Naive thymus-derived CD4-positive, alpha-beta T cell (primary cell): Measurements from ENCODE around the gene ABCB11. TPM values are rescaled to one million over a fixed set of nuclear protein-coding genes. Genes with fewer than 3 reads are reported as not detected.

ENCODE experiments used
- ATAC-seq: fragments of 150-1000 bp; cut with Tn5 transposase; 2 replicates; pipeline ENCODE4 v1.10.0; 2021; ENCODE audit warnings: mild to moderate bottlenecking, moderate library complexity
- CTCF ChIA-PET: fragments of 350-600 bp; sonication (Branson Sonifier 250); formaldehyde crosslinking; loops from one replicate; lab custom pipeline; 2021; ENCODE audit warnings: antibody characterized with exemption; lab: Charles Lee
- POLR2A ChIA-PET: fragments of 350-600 bp; sonication (Branson Sonifier 250); formaldehyde crosslinking; loops from one replicate; lab custom pipeline; 2021; ENCODE audit warnings: antibody characterized with exemption, inconsistent platforms; lab: Charles Lee
- DNase-seq, 9 donors: peaks; one replicate each; pipeline versions ENCODE4 v3.0.0 to v3.0.0-alpha.2; 2020 to 2022; ENCODE audit warnings: mixed read lengths in 1 of 9
- H3K27ac ChIP-seq: one replicate; pipeline ENCODE4 v1.7.0; 2013; ENCODE audit warnings: mild to moderate bottlenecking, low read depth, low read length, moderate library complexity
- H3K27me3 ChIP-seq, 2 donors: one replicate each; pipeline ENCODE4 v1.7.0; 2013; ENCODE audit warnings: low read length in 2 of 2, mild to moderate bottlenecking in 2 of 2, moderate library complexity in 2 of 2; ENCODE audit not compliant: control insufficient read depth in 2 of 2, insufficient read depth in 2 of 2
- H3K36me3 ChIP-seq, 3 experiments: 1 replicate in 2 of 3; 2 replicates in 1 of 3; pipeline ENCODE4 v1.7.0; 2013; ENCODE audit warnings: low read length in 3 of 3, mild to moderate bottlenecking in 3 of 3, moderate library complexity in 1 of 3; ENCODE audit not compliant: insufficient read depth in 3 of 3, control insufficient read depth in 2 of 3
- H3K4me1 ChIP-seq, 2 donors: one replicate each; pipeline ENCODE4 v1.7.0; 2013; ENCODE audit warnings: low read length in 2 of 2, mild to moderate bottlenecking in 2 of 2, moderate library complexity in 1 of 2; ENCODE audit not compliant: control insufficient read depth in 2 of 2, insufficient read depth in 2 of 2
- H3K4me3 ChIP-seq: 2 replicates; pipeline ENCODE4 v1.7.0; 2013; ENCODE audit warnings: mild to moderate bottlenecking, low read length
- H3K9me3 ChIP-seq, 3 experiments: 1 replicate in 2 of 3; 2 replicates in 1 of 3; pipeline ENCODE4 v1.7.0; 2013; ENCODE audit warnings: low read length in 3 of 3; ENCODE audit not compliant: control insufficient read depth in 2 of 3
- H3K27ac Mint-ChIP-seq, 9 donors: one replicate each; pipeline ENCODE4 v1.8.0; 2020 to 2022; ENCODE audit warnings: mixed read lengths in 9 of 9, mild to moderate bottlenecking in 8 of 9, moderate library complexity in 5 of 9, inconsistent platforms in 2 of 9
- H3K27me3 Mint-ChIP-seq, 5 donors: one replicate each; pipeline ENCODE4 v1.8.0; 2021 to 2022; ENCODE audit warnings: mixed read lengths in 5 of 5, mild to moderate bottlenecking in 1 of 5
- H3K36me3 Mint-ChIP-seq, 5 donors: one replicate each; pipeline ENCODE4 v1.8.0; 2020 to 2022; ENCODE audit warnings: mixed read lengths in 5 of 5, mild to moderate bottlenecking in 3 of 5, inconsistent platforms in 1 of 5
- H3K4me1 Mint-ChIP-seq, 7 donors: one replicate each; pipeline ENCODE4 v1.8.0; 2020 to 2022; ENCODE audit warnings: mixed read lengths in 7 of 7, mild to moderate bottlenecking in 3 of 7, inconsistent platforms in 1 of 7
- H3K4me3 Mint-ChIP-seq, 10 donors: one replicate each; pipeline ENCODE4 v1.8.0; 2020 to 2022; ENCODE audit warnings: mild to moderate bottlenecking in 10 of 10, mixed read lengths in 10 of 10, moderate library complexity in 6 of 10, inconsistent platforms in 2 of 10
- H3K9me3 Mint-ChIP-seq, 11 donors: one replicate each; pipeline ENCODE4 v1.8.0; 2020 to 2022; ENCODE audit warnings: mixed read lengths in 11 of 11, mild to moderate bottlenecking in 4 of 11, inconsistent platforms in 1 of 11, moderate library complexity in 1 of 11
- intact Hi-C, 2 donors: fragments of 100-400 bp; cut with micrococcal nuclease; formaldehyde crosslinking; loops; one replicate each; pipeline ENCODE4 v1.15.1; 2023
- polyA plus RNA-seq, 2 donors: library from polyadenylated mRNA; unstranded; fragments of 300-500 nt; fragmentation: Illumina TruSeq; gene quantifications; one replicate each; pipeline ENCODE4 v1.2.3, GENCODE V29; 2021
- total RNA-seq, 6 experiments: library from RNA in 5 of 6; stranded (reverse) in 5 of 6; gene quantifications; 1 replicate in 5 of 6; 2 replicates in 1 of 6; pipeline ENCODE4 v1.2.3 and lab custom pipeline; 2021 to 2026

ABCB11 gene
- total and polyA plus RNA-seq, 7 experiments from 2014 or later, result not detected

DNA sequence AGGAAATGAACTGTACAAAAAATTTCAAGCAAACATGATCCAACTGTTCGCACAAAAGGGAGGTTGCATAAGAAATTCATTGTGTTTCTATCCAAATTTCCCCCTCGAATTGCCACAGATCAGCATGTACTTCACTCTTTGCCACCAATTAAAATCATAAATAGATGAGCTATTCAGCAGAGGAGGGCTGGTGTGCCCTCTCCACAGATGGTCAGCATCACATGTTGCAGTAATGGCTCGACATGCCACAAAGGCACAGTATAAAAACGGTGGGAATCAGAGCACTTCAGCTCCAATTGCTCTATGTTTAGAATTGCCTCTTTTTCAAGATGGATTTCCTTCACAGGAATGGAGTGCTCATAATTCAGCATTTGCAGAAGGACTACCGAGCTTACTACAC is 130.1 kb downstream of the ABCB11 start, which contains the start of gene G6PC2:
Gene G6PC2, plus strand, starts transcription at position 289 of the 400 bp plus-strand sequence. Its CDS starts 41 bp downstream, at position 330.
- H3K36me3 Mint-ChIP-seq, result no peaks in the 10 kb centered on the region
- Histone ChIP-seq H3K9me3 (no peaks in the 10 kb centered on the region), H3K27ac (no peak within 1 kb of the TSS), H3K36me3 (no peaks in the 10 kb centered on the region), H3K27me3 (no peaks in the 10 kb centered on the region), H3K4me3 (no peak within 1 kb of the TSS), H3K4me1 (no peaks in the 10 kb centered on the region)
- H3K27ac Mint-ChIP-seq, result no peak within 1 kb of the TSS
- H3K9me3 Mint-ChIP-seq, result no peaks in the 10 kb centered on the region
- H3K27me3 Mint-ChIP-seq, result peaks cover 0 to 50% (median 12%) of the 10 kb centered on the region in 5 donors
- H3K4me3 Mint-ChIP-seq, result no peak within 1 kb of the TSS
- DNase-seq (no peak), ATAC-seq (no peak)
- H3K4me1 Mint-ChIP-seq, result peaks cover 0 to 1% (median 0%) of the 10 kb centered on the region in 7 donors
- ChIA-PET CTCF (no interaction called here), POLR2A (no interaction called here)
- intact Hi-C loops, result no loop called here

DNA sequence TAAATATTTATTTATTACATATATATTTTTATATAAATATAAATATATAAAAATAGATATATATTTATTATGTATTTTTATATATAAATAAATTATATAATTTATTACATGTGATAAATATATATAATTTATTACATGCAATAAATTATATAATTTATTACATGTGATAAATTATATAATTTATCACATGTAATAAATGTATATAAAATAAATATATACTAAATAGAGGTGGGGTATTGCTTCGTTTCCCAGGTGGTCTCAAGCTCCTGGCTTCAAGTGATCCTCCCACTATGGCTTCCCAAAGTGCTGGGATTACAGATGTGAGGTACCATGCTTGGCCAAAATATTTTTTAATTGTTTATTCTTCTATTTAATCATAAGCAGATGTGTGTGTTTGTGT is 133.7 kb downstream of the ABCB11 start:
- intact Hi-C loops, result no loop called here
- peaks cover 0 to 53% (median 17%) of the 10 kb centered on the region in 5 donors for H3K27me3 Mint-ChIP-seq
- ChIA-PET POLR2A (no interaction called here), CTCF (no interaction called here)
- Histone ChIP-seq H3K9me3 (no peaks in the 10 kb centered on the region), H3K4me3 (no peak overlapping the region), H3K4me1 (no peaks in the 10 kb centered on the region), H3K27me3 (no peaks in the 10 kb centered on the region), H3K27ac (no peak overlapping the region), H3K36me3 (no peaks in the 10 kb centered on the region)
- no peak overlapping the region for H3K27ac Mint-ChIP-seq
- peaks cover 0 to 1% (median 0%) of the 10 kb centered on the region in 7 donors for H3K4me1 Mint-ChIP-seq
- no peak for DNase-seq
- no peak overlapping the region for H3K4me3 Mint-ChIP-seq
- no peaks in the 10 kb centered on the region for H3K9me3 Mint-ChIP-seq
- no peaks in the 10 kb centered on the region for H3K36me3 Mint-ChIP-seq
- ATAC-seq, result no peak

DNA sequence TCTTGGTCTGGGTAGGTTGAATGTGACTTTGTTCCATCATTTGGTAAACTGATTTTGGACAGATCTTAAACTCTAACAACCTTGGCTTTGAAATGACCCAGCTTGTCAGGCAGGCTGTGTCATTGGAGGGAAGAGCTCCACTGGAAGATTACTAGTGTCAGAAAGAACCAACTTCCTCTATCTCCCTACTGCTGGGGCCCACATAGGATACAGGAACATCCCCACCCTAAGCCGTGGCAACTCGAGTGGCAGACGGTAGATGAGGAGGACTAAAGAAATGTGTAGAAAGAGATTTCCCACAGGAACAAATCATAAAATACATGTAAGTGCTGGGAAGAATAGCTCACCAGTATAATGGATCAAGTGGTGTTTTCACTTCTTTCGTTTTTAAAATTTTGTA is 134.3 kb downstream of the ABCB11 start:
- DNase-seq, result no peak
- no peaks in the 10 kb centered on the region for H3K36me3 Mint-ChIP-seq
- no peaks in the 10 kb centered on the region for H3K9me3 Mint-ChIP-seq
- Histone ChIP-seq H3K4me3 (no peak overlapping the region), H3K36me3 (no peaks in the 10 kb centered on the region), H3K27me3 (no peaks in the 10 kb centered on the region), H3K4me1 (no peaks in the 10 kb centered on the region), H3K27ac (no peak overlapping the region), H3K9me3 (no peaks in the 10 kb centered on the region)
- ChIA-PET CTCF (no interaction called here), POLR2A (no interaction called here)
- intact Hi-C loops, result no loop called here
- peaks cover 0 to 54% (median 17%) of the 10 kb centered on the region in 5 donors for H3K27me3 Mint-ChIP-seq
- H3K4me1 Mint-ChIP-seq, result peaks cover 0 to 1% (median 0%) of the 10 kb centered on the region in 7 donors
- H3K27ac Mint-ChIP-seq, result no peak overlapping the region
- ATAC-seq, result no peak
- H3K4me3 Mint-ChIP-seq, result no peak overlapping the region

DNA sequence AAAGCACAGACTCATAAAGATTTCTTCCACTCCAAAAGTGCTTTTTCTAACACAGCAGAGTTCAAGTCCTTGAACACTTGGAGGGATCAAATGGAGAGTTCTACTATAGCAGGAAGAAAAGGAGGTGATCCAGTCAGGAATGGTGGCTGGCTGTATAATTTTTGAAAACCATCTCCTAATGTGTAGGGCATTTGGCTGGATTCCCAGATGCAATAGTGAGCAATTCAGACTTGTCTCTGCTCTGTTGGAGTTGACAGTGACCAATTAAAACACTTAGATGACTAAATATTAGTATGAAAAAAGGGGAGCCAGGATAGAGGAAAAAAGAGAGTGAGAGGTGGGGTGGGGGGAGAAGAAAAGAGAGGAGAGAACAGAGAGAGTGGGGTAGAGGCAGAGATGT is 135.4 kb downstream of the ABCB11 start:
- H3K4me3 ChIP-seq, result no peak overlapping the region
- Mint-ChIP-seq H3K36me3 (no peaks in the 10 kb centered on the region), H3K9me3 (no peaks in the 10 kb centered on the region), H3K27ac (no peak overlapping the region), H3K4me3 (no peak overlapping the region), H3K4me1 (peaks cover 0 to 2% (median 1%) of the 10 kb centered on the region in 7 donors), H3K27me3 (peaks cover 0 to 54% (median 13%) of the 10 kb centered on the region in 5 donors)
- POLR2A ChIA-PET, result no interaction called here
- ATAC-seq (no peak), DNase-seq (no peak)
- CTCF ChIA-PET, result no interaction called here
- no peaks in the 10 kb centered on the region for H3K36me3 ChIP-seq
- H3K27ac ChIP-seq, result no peak overlapping the region
- no peaks in the 10 kb centered on the region for H3K27me3 ChIP-seq
- peaks cover 0 to under 1% of the 10 kb centered on the region in 2 donors for H3K4me1 ChIP-seq
- no peaks in the 10 kb centered on the region for H3K9me3 ChIP-seq
- intact Hi-C loops, result no loop called here

DNA sequence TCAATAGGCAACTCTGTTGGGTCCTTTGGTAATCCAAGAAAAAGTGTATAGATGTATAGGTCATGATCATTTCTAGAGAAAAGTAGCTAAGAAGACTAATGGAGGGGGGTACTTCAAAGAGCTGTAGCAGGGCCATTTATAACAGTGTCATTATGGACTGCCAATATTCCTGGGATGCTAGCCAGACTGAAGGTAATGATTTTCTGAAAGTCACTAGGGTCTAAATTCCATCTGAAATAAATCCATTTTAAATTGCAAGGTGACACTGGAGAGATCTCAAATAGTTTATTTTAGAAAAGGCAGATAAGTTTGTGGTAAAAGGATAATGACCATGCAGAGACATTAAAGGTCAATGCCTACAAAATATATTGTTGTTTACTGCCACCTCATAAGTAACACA is 136.4 kb downstream of the ABCB11 start:
- ATAC-seq (no peak), DNase-seq (no peak)
- peaks cover 0 to 2% (median 0%) of the 10 kb centered on the region in 5 donors for H3K36me3 Mint-ChIP-seq
- ChIA-PET POLR2A (no interaction called here), CTCF (interaction anchor here (0.7 kb wide), 1 partner anchor 67 kb away, joined by 3 read pairs; no protein-coding TSS in a partner anchor)
- intact Hi-C loops, result loop anchor here (5.0 kb wide), 4 partner anchors 437 to 1033 kb away; partner anchors contain the start of genes CERS6 (in 1 of the 2), FASTKD1 (in 1 of the 2) and PPIG (in 1 of the 2)
- Histone ChIP-seq H3K4me3 (no peak overlapping the region), H3K27me3 (no peaks in the 10 kb centered on the region), H3K9me3 (no peaks in the 10 kb centered on the region), H3K36me3 (no peaks in the 10 kb centered on the region), H3K27ac (no peak overlapping the region), H3K4me1 (peaks cover 0 to 4% of the 10 kb centered on the region in 2 donors)
- peaks cover 0 to 10% (median 9%) of the 10 kb centered on the region in 7 donors for H3K4me1 Mint-ChIP-seq
- no peak overlapping the region for H3K4me3 Mint-ChIP-seq
- no peak overlapping the region for H3K27ac Mint-ChIP-seq
- H3K9me3 Mint-ChIP-seq, result no peaks in the 10 kb centered on the region
- peaks cover 0 to 55% (median 7%) of the 10 kb centered on the region in 5 donors for H3K27me3 Mint-ChIP-seq

DNA sequence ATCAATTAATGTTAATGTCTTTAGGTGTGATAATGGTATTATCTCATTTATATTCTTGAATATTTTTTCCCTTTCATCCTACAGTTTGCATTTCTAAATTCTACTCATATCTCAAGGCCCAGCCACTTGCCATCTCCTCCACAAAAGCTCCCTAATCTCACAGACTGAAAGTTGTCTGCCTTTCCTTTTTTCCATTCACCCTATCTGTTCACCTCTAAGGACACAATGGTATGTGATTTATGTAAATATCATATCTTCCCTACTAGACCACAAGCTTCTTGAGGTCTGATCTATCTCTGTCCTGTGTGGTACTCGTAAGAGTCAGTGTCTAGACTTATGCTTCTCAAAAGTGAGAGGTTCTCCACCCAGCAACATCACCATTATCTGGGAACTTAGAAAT is 137.0 kb downstream of the ABCB11 start:
- Mint-ChIP-seq H3K27me3 (peaks cover 0 to 52% (median 7%) of the 10 kb centered on the region in 5 donors), H3K4me3 (no peak overlapping the region), H3K36me3 (peaks cover 0 to 2% (median 0%) of the 10 kb centered on the region in 5 donors), H3K9me3 (no peaks in the 10 kb centered on the region), H3K27ac (no peak overlapping the region), H3K4me1 (peaks cover 0 to 16% (median 9%) of the 10 kb centered on the region in 7 donors)
- Histone ChIP-seq H3K27me3 (no peaks in the 10 kb centered on the region), H3K27ac (no peak overlapping the region), H3K9me3 (no peaks in the 10 kb centered on the region), H3K4me1 (peaks cover 0 to 4% of the 10 kb centered on the region in 2 donors), H3K4me3 (no peak overlapping the region), H3K36me3 (no peaks in the 10 kb centered on the region)
- DNase-seq (no peak), ATAC-seq (no peak)
- CTCF ChIA-PET, result interaction anchor here (0.7 kb wide), 1 partner anchor 68 kb away, joined by 3 read pairs; no protein-coding TSS in a partner anchor
- POLR2A ChIA-PET, result no interaction called here
- intact Hi-C loops, result loop anchor here (5.0 kb wide), 4 partner anchors 437 to 1033 kb away; partner anchors contain the start of genes CERS6 (in 1 of the 2), FASTKD1 (in 1 of the 2) and PPIG (in 1 of the 2)

DNA sequence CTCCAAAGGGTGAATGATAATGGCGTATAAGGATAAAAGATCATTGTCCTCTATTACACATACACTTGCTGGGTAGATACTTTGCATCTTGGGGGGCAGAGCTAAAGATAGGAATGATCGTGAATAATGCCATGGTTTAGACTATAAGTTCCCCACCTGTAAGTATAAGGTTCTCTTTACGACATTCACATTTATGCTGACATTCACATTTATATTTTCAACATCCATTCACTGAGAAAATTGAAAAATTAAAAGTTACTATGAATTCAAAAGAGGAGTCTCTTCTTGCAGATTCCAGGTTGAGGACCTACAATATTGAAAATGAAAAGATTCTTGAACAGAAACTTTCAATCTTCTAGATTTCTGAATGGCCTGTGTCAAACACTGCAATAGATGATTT is 138.8 kb downstream of the ABCB11 start:
- Mint-ChIP-seq H3K27me3 (peaks cover 0 to 50% (median 7%) of the 10 kb centered on the region in 5 donors), H3K9me3 (no peaks in the 10 kb centered on the region), H3K36me3 (peaks cover 0 to 7% (median 0%) of the 10 kb centered on the region in 5 donors), H3K27ac (no peak overlapping the region), H3K4me1 (peaks cover 0 to 21% (median 9%) of the 10 kb centered on the region in 7 donors), H3K4me3 (no peak overlapping the region)
- intact Hi-C loops, result loop anchor here (5.0 kb wide), 4 partner anchors 435 to 1035 kb away; partner anchors contain the start of genes CERS6 (in 1 of the 2), FASTKD1 (in 1 of the 2) and PPIG (in 1 of the 2)
- no peaks in the 10 kb centered on the region for H3K36me3 ChIP-seq
- CTCF ChIA-PET, result no interaction called here
- no peak for DNase-seq
- no peaks in the 10 kb centered on the region for H3K27me3 ChIP-seq
- no peak overlapping the region for H3K27ac ChIP-seq
- no peaks in the 10 kb centered on the region for H3K9me3 ChIP-seq
- peaks cover 0 to 4% of the 10 kb centered on the region in 2 donors for H3K4me1 ChIP-seq
- H3K4me3 ChIP-seq, result no peak overlapping the region
- POLR2A ChIA-PET, result no interaction called here
- ATAC-seq, result no peak
